HG02588 (cell line): ENCODE measurements around the gene ALAS2.
"Not testable (repeated sequence)": the region's sequence is repeated elsewhere in the genome, so short reads cannot be mapped to it uniquely, and the experiment has no call there.

ENCODE experiments used
- ATAC-seq: cut with Tn5 transposase; IDR thresholded peaks from one replicate; pipeline ENCODE4 v1.9.1; 2021; ENCODE audit warnings: mild to moderate bottlenecking, moderate library complexity; ENCODE audit not compliant: unreplicated experiment

ALAS2 gene

GRCh38 chrX:55030271-55031205, at the start of gene ALAS2:
Gene ALAS2 (minus strand): TSS chrX:55030977. CDS start chrX:55026000, 4,977 bp downstream.
- no peak for ATAC-seq

- no peak for ATAC-seq
Measured at GRCh38 chrX:55074851-55075467, 44.2 kb upstream of the ALAS2 start, which contains the start of gene PAGE2B. Gene PAGE2B (plus strand): TSS chrX:55075030. CDS start chrX:55076042, 1,012 bp downstream.

- no peak for ATAC-seq
Measured at GRCh38 chrX:55072286-55072685, 41.5 kb upstream of the ALAS2 start.

GRCh38 chrX:55067180-55067579, 36.4 kb upstream of the ALAS2 start:
- not testable (repeated sequence) for ATAC-seq

GRCh38 chrX:55057675-55058249, 27.0 kb upstream of the ALAS2 start:
- peak; percentile 54 for ATAC-seq

GRCh38 chrX:55056820-55057674, 26.3 kb upstream of the ALAS2 start:
- ATAC-seq, result no peak

GRCh38 chrX:55050599-55050998, 19.8 kb upstream of the ALAS2 start:
- not testable (repeated sequence) for ATAC-seq

- no peak for ATAC-seq
Measured at GRCh38 chrX:55041514-55041913, 10.7 kb upstream of the ALAS2 start.

GRCh38 chrX:55039471-55039870, 8.7 kb upstream of the ALAS2 start:
- no peak for ATAC-seq

GRCh38 chrX:55033429-55033828, 2.7 kb upstream of the ALAS2 start:
- no peak for ATAC-seq

- no peak for ATAC-seq
Measured at GRCh38 chrX:55029291-55029690, 1.5 kb downstream of the ALAS2 start.

- no peak for ATAC-seq
Measured at GRCh38 chrX:55028611-55029010, 2.2 kb downstream of the ALAS2 start.

- ATAC-seq, result no peak
Measured at GRCh38 chrX:55028040-55028439, 2.7 kb downstream of the ALAS2 start.

GRCh38 chrX:55026840-55027239, 3.9 kb downstream of the ALAS2 start:
- ATAC-seq, result no peak

GRCh38 chrX:55026143-55026542, 4.6 kb downstream of the ALAS2 start:
- ATAC-seq, result no peak

GRCh38 chrX:55014897-55015299, 15.9 kb downstream of the ALAS2 start:
- ATAC-seq, result no peak

GRCh38 chrX:55011294-55011693, 19.5 kb downstream of the ALAS2 start:
- ATAC-seq, result no peak

- ATAC-seq, result no peak
Measured at GRCh38 chrX:55008571-55009358, 22.0 kb downstream of the ALAS2 start.

GRCh38 chrX:55007656-55008055, 23.1 kb downstream of the ALAS2 start:
- no peak for ATAC-seq
